HG03439 (cell line): ENCODE results near the gene PCBP3.
"Not testable (repeated sequence)": the region's sequence is repeated elsewhere in the genome, so short reads cannot be mapped to it uniquely, and the experiment has no call there.

ENCODE experiments used
- ATAC-seq: cut with Tn5 transposase; IDR thresholded peaks from one replicate; pipeline ENCODE4 v1.9.1; 2021; ENCODE audit warnings: mild to moderate bottlenecking, moderate library complexity; ENCODE audit not compliant: unreplicated experiment

Gene PCBP3

DNA sequence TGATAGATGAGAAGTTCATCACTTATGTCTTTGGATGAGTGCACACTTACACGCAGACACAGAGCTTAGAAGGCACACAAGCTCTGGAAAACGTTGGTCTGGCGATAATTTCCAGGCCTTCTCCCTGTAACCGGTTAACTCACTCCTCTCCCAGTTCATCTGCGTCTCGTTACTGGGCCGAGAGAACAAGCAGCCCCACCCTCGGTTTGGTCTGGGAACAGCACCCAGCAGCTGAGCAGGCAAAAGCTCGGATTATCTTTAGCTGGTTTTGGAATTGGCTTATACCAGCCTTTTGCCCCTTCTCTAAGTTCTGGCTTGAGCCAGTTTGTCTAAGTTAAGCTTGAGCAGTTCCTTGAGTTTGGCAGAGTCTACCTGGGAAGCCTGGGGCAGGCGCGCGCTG lies 310.7 kb downstream of the PCBP3 start:
- no peak for ATAC-seq

GRCh38 chr21:45954921-45955320 lies 311.4 kb downstream of the PCBP3 start:
- no peak for ATAC-seq

GRCh38 chr21:45957551-45957950 lies 314.0 kb downstream of the PCBP3 start:
- ATAC-seq, result no peak

DNA sequence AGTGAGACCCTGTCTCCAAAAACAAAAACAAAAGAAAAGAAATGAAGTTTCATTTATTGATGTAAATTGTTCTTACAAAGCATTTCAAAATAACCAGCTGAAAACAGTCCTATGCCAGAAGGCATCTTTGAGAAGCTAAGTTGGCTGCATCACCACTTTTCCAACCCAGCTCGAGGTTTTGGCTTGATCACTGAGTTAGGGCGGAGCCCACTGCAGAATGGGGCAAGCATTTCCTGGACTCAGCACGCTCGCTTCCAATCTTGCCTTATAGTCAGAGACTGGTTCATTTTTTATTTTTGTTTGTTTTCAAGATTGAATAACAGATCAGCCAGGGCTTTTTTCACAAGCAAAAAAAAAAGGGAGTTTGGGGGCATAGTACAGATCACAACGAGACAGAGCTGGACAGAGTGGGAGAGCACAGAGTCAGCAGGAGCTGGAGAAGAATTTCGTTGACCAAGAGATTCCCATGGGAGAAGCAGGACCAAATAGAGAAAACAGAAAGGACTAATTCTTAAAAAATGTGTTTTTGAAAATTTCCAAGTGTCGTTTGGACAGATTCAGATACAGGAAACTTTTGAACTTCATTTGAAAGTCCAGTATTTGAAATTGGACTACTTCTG lies 314.6 kb downstream of the PCBP3 start:
- ATAC-seq, result no peak

- no peak for ATAC-seq
Measured at GRCh38 chr21:45959182-45959581, 315.7 kb downstream of the PCBP3 start.

GRCh38 chr21:45959779-45960390 lies 316.4 kb downstream of the PCBP3 start:
- ATAC-seq, result no peak

- not testable (repeated sequence) for ATAC-seq
Measured at GRCh38 chr21:45961408-45961807, 317.9 kb downstream of the PCBP3 start.

DNA sequence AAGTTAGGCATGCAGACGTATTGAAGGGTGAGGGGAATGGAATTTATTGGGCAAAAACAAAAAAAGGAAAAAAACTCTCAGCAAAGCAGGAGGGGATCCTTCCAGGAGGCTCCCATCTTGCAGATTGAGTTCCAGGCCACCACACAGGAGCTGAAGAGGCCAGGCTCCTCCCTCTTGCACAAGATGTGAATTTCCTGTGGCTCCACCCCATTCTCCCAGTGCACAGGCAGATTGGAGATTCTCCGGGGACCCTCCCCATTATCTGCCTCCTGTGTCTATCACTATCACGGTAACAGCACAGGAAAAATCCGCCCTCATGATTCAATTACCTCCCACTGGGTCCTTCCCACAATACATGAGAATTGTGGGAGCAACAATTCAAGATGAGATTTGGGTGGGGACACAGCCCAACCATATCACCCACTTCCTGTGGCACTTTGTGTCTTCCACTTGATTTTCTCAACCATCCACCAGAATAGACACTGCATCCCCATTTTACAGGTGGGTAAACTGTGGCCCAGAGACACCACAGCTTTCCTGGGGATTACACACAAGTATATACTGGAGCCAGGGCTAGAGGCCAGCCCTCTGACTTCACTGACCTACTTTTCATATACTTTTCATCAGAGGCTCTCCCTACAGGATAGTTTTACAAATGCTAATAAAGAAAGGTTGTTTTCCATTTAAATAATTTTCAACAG lies 319.2 kb downstream of the PCBP3 start:
- no peak for ATAC-seq

GRCh38 chr21:45963232-45963570 lies 319.7 kb downstream of the PCBP3 start:
- no peak for ATAC-seq

GRCh38 chr21:45964649-45965048 lies 321.1 kb downstream of the PCBP3 start:
- no peak for ATAC-seq

GRCh38 chr21:45965084-45965809 lies 321.7 kb downstream of the PCBP3 start:
- ATAC-seq, result no peak

GRCh38 chr21:45966791-45967394 lies 323.4 kb downstream of the PCBP3 start:
- ATAC-seq, result no peak

DNA sequence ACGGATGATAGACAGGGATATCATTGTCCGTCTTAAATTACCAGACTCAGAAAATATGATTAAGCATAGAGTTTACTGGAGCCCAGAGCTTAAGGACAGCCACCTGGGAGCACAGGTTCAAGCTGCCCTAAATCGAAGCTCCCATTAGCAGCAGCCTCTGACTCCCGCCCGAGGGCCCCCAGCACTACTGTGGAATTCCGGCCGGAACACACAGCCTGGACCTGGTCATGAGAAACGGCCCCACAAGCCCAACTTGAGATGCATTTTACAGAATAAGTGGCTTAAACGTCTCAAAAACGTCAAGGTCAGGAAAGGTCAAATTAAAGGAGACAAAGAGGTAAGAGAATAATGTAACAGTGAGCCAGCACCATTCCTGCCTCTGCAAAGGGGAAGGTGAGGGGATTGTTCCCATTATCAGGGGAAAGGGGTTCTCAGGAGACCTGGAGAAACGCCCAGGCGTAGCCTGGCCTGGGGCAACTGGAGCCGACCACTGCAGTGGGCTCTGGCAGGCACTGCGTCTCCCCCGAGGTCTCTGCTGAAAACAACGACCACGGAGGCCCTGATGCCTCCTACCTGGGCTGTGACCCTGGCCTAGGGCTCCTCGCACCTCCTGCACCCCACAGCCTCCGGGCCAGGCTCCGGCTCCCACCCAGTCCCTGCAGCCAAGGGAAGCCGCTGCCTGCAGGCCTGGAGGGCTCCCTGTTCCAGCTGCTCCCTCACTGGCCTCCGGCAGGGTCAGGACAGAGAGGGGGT lies 326.6 kb downstream of the PCBP3 start:
- no peak for ATAC-seq

DNA sequence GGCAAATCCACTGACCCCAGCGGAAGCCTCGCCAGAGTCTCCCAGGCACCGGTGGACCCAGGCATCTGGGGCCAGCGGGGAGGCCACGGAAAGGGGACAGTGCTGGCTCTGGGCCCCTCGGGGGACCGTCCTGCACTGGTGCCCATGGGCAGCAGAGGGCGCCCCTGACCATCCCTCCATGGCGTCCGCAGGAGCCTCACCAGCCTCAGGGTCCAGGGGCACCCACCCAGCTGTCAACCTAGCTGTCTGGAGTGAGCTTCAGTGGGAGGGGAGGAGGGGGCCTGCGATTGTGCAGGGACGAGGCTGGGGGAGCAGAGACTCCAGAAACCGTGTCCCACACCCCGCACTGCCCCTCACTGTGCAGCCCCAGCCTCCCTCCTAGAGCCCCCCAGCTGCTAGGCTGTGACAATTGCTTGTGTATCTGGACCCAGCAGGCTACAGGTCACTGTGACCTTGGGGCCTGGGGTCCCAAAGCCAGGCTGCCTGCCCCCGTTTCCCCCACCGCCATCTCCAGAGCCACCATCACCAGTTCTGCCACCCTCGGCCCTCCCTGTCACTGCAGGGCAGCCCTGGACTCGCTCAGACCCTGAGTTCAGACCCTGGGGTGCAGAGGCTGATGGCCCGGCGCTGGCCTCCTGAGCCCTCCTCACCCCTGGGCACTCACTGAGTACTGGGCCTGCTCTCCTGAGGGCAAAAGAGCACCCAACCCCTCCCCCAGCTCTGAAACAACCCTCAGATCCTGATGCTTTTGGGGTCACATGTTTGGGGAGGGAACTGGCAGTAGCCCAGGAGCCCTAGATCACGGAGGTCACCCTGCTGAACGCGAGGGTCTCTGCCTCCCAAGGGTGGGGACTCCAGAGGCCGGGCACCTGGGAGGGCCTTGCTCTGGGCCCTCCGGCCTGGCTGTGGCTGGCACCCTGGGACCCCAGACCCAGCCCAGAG lies 327.4 kb downstream of the PCBP3 start:
- ATAC-seq, result no peak

DNA sequence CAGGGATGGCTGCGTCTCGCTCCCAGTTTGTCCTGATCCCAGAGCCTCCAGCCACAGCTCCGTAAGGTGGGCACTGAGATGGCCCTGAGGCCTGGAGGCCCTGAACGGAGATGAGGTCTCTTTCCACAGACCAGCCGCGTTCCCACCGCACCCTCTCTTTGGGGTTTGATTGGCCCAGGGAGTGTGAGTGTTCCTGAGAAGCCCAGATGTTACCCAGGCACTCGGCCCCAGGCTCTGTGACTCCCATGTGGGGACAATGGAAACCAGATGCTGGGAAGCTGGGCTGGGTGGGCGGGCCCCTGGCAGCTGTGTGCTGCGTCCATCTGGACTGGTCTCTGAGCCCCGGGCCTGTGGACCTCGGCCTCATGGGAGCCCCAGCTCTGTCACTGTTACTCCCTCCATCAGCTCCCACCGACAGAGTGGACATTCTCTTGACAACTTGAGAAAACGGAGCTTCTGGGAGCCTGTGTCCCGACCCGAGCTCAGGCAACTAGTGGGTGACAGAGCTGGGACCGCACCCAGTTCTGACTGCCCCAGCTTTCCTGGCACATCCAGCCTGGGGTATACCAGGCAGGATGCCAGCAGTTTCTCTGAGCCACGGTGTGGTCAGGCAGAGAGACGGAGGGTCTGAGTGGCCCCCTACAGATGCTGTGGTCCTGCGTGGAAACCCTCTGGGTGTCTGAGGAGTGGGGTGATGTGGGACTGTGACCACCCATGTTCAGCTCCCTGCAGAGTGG lies 328.3 kb downstream of the PCBP3 start:
- no peak for ATAC-seq

DNA sequence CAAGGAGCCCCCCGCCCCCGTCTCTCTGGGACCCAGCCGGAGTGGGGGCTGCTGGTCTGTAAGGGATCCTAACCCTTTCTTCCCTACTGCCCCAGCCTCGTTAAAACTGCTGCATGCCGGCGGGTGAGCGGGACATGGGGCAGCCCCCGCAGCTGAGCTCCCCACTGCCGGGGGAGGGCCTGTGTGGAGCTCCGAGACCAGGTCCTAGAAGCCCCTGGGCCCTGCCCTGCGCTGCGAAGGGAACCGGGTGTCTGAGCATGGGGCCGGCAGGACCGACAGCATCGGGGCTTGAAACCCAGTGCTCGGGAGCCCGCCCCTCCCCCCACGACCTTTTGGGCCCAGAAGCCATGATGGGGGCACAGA lies 328.8 kb downstream of the PCBP3 start:
- ATAC-seq, result no peak

DNA sequence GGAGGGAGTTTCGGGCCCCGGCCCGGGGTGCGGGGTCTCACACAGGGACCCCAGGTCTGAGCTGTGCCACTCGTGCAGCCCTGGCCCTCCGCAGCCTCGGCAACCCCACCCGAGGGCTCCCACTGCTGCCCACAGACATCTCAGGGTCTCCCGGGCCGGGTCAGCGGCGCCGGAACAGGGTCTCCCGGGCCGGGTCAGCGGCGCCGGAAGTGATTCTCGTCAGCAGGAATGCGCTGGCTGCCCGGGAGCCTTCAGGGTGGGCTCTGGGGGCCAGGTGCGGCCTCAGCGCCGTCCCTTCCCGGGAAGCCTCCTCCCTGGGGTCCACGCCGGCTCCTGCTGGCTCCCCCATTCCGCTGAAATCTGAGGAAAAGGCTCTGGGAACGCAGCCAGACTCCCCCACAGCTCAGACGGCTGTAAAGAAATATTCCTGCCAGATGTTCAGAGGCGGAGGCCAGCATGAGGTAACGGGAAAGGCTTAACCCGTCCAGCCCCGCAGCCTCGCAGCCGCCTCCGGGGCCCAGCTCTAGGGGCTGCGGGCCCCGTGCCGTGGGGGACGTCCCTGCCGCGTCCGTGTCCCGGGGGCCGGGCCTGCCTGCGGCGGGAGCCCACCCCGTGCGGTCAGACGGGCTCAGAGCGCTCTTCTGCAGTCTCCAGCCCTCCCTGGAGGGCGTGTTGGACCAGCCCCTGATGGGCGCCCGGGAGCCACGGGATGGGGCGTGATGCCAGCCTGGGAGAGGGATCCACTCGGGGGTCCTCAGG lies 329.4 kb downstream of the PCBP3 start:
- no peak for ATAC-seq

GRCh38 chr21:45973475-45974072 lies 330.0 kb downstream of the PCBP3 start:
- ATAC-seq, result no peak
